Ascending aorta (tissue), 2 donors: ENCODE measurements around the gene PLAU. TPM values are rescaled to one million over a fixed set of nuclear protein-coding genes. Genes with fewer than 3 reads are reported as not detected.

Experiments
- DNase-seq, 2 donors: peaks; one replicate each; pipeline ENCODE4 v3.0.0-alpha.2; 2019; ENCODE audit warnings: low spot score in 2 of 2
- H3K27ac ChIP-seq, 2 donors: fragments of 200-600 bp; sonication (generic); one replicate each; pipeline ENCODE4 v1.5.1; 2016 to 2017; ENCODE audit warnings: mild to moderate bottlenecking in 1 of 2
- H3K27me3 ChIP-seq: fragments of 200-600 bp; sonication (generic); one replicate; pipeline ENCODE4 v1.5.1; 2017
- H3K36me3 ChIP-seq, 2 donors: fragments of 200-600 bp; sonication (generic); one replicate each; pipeline ENCODE4 v1.5.1; 2016
- H3K4me1 ChIP-seq, 2 donors: fragments of 200-600 bp; sonication (generic); one replicate each; pipeline ENCODE4 v1.5.1; 2016 to 2017; ENCODE audit warnings: mild to moderate bottlenecking in 1 of 2
- H3K4me3 ChIP-seq, 2 donors: fragments of 200-600 bp; sonication (generic); one replicate each; pipeline ENCODE4 v1.5.1; 2016 to 2017; ENCODE audit warnings: mild to moderate bottlenecking in 1 of 2
- H3K9me3 ChIP-seq, 2 donors: fragments of 200-600 bp; sonication (generic); one replicate each; pipeline ENCODE4 v1.5.1; 2016
- CTCF ChIP-seq, 3 experiments: fragments of 200-600 bp in 2 of 3; fragments of 450-650 bp in 1 of 3; sonication (generic) in 2 of 3; IDR thresholded peaks; one replicate each; pipeline ENCODE4 v1.5.1; 2016 to 2019; ENCODE audit warnings: antibody characterized with exemption in 3 of 3, mild to moderate bottlenecking in 1 of 3, moderate library complexity in 1 of 3
- intact Hi-C: fragments of 100-400 bp; cut with DNase I; formaldehyde crosslinking; loops from one replicate; pipeline ENCODE4 v1.15.1; 2023
- total RNA-seq: library from RNA; depleted of rRNA; stranded (reverse); fragments of >200 nt; gene quantifications from one replicate; pipeline ENCODE4 v1.1.0, GENCODE V29; 2016

The PLAU gene
- total RNA-seq, 1 donor from 2014 or later, result 1.5 TPM

GRCh38 chr10:73871295-73872189, 39.4 kb upstream of the PLAU start:
- Histone ChIP-seq H3K4me1 (peaks cover 35 to 73% of the 10 kb centered on the region in 2 donors), H3K27ac (peak overlapping the region; percentile 61 to 62), H3K36me3 (peaks cover 6 to 20% of the 10 kb centered on the region in 2 donors), H3K4me3 (peak overlapping the region; percentile 75 to 96), H3K27me3 (no peaks in the 10 kb centered on the region), H3K9me3 (no peaks in the 10 kb centered on the region)
- intact Hi-C loops, result loop anchor here (10.0 kb wide), 1 partner anchor 1243 kb away; the partner anchor contains the start of gene SAMD8
- no peak for TF ChIP-seq CTCF (IDR thresholded peaks at IDR 0.05)
- DNase-seq, result no peak

GRCh38 chr10:73872190-73872710, 38.7 kb upstream of the PLAU start:
- H3K36me3 ChIP-seq, result peaks cover 6 to 20% of the 10 kb centered on the region in 2 donors
- no peaks in the 10 kb centered on the region for H3K27me3 ChIP-seq
- H3K9me3 ChIP-seq, result no peaks in the 10 kb centered on the region
- intact Hi-C loops, result loop anchor here (10.0 kb wide), 1 partner anchor 1243 kb away; the partner anchor contains the start of gene SAMD8
- H3K27ac ChIP-seq, result peak overlapping the region; percentile 61 to 62
- peak in 2 of 3 experiments; percentile 6 to 37 for TF ChIP-seq CTCF (IDR thresholded peaks at IDR 0.05)
- H3K4me3 ChIP-seq, result peak overlapping the region; percentile 75 to 96
- no peak for DNase-seq
- H3K4me1 ChIP-seq, result peaks cover 28 to 69% of the 10 kb centered on the region in 2 donors

- no peaks in the 10 kb centered on the region for H3K27me3 ChIP-seq
- TF ChIP-seq CTCF (IDR thresholded peaks at IDR 0.05), result no peak
- peak overlapping the region; percentile 61 to 62 for H3K27ac ChIP-seq
- peaks cover 6 to 20% of the 10 kb centered on the region in 2 donors for H3K36me3 ChIP-seq
- no peak for DNase-seq
- no peaks in the 10 kb centered on the region for H3K9me3 ChIP-seq
- H3K4me3 ChIP-seq, result peak overlapping the region; percentile 75 to 96
- intact Hi-C loops, result loop anchor here (10.0 kb wide), 1 partner anchor 1242 kb away; the partner anchor contains the start of gene SAMD8
- H3K4me1 ChIP-seq, result peaks cover 19 to 60% of the 10 kb centered on the region in 2 donors
Measured at GRCh38 chr10:73873142-73873837, 37.6 kb upstream of the PLAU start.

GRCh38 chr10:73873838-73874215, 37.1 kb upstream of the PLAU start:
- no peaks in the 10 kb centered on the region for H3K9me3 ChIP-seq
- H3K27me3 ChIP-seq, result no peaks in the 10 kb centered on the region
- peak overlapping the region; percentile 75 to 96 for H3K4me3 ChIP-seq
- TF ChIP-seq CTCF (IDR thresholded peaks at IDR 0.05), result no peak
- H3K27ac ChIP-seq, result peak overlapping the region; percentile 47 to 62
- DNase-seq, result no peak
- peaks cover 16 to 55% of the 10 kb centered on the region in 2 donors for H3K4me1 ChIP-seq
- intact Hi-C loops, result loop anchor here (1.0 to 10.0 kb wide), 3 partner anchors 15 to 1241 kb away; partner anchors contain the start of gene SAMD8
- peaks cover 6 to 20% of the 10 kb centered on the region in 2 donors for H3K36me3 ChIP-seq
